NCI-H345 (cell line): ENCODE measurements around the gene NAV3.
A peak's percentile ranks its signal among the peaks of the same experiment; 100 is the strongest.

Source experiments
- DNase-seq: peaks from one replicate; lab custom pipeline; 2025; lab: John Stamatoyannopoulos, UW

The NAV3 gene

DNA sequence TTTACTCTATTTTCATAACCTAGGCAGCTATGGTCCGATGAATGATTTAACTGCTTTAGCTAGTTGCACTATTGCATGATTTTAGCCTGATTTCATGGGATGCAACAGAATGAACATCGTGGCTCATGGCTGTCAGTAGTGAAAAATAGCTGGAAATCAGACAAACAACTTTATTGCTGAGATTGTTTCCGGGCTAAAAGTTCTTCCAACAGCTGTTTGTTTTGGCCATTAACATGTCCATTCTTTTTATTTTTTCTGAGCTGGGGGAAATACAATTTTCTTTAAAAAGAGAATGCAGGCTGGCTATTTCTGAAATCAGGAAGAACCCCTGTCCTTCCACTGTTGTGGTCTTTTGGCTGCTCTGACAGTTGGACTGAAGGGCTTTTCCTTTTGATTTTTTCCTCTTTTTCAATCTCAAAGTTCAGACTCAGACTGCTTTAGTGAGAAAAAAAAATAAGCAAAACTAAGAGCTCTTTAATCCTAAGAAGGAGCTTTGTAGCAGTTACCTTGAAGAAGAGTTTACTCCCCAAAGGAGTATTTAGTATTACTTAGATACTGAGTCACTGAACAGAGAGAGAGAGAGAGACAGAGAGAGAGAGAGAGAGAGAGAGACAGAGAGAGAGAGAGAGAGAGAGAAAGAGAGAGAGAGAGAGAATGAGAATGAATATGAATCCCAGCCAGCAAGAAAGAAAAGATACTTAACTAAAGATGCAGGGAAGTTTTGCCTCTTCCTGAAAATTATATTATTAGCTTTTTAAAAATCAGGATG is at the start of gene NAV3:
NAV3 (plus strand) TSS at position 312 of the 769 bp plus-strand sequence. CDS start 568 bp downstream, outside the sequence.
- no peak for DNase-seq

GRCh38 chr12:77782034-77782433 is 48.7 kb upstream of the NAV3 start:
- DNase-seq, result no peak

DNA sequence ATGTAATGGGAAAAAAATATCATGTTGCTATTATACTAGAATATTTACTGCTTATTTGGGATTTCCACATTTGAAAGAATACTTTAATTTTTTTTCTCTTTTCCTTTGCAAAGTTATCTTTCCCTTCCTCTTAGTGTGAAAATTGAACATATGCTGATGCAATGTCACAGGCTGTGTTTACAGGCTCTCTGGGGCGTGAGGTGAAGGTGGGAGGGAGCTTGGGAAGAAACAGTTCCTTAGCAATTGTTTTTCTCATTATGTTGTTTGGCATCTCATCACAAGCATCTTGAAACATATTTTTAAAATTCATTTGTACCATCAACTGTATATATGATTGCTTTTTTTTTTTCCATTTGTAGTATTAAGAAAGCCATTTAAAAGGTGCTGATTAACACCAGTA is 47.9 kb upstream of the NAV3 start:
- DNase-seq, result no peak

DNA sequence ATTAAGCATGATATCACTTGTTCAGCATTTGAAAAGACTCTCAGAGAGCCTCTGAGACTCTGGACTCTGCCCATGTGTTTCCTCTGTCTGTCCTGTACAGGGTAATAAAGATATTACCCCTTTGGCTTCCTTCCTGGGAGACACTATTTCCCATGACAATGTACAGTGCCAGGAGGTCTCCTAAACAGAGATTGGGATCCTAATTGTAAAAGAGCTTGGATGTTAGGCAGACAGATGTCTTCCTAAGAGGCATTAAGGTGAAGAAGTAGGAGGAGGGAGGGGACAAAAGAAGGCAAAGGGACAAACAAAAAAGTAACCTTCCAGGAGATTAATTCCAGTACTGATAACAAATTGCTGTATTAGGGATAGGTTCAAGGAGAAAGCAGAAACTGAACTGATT is 45.5 kb upstream of the NAV3 start:
- no peak for DNase-seq

DNA sequence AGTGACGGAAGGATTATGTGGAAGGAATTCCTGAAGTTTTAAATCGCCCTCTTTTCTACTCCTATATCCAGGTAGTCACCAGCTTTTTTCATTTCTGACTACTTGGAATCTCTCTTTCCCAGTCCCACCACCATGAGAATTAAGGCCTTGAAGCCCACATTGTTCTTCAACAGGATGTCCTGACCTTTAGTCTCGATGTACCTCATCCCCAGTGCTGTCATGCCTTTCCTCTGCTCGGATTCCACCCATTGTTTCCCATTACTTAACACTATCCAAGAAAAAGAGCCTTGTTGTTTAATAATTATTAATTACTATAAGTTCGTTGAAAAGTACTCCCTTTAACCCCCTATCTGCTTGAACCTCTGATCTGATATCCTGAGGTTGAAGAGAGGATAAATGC is 44.0 kb upstream of the NAV3 start:
- DNase-seq, result no peak

GRCh38 chr12:77788231-77789168 is 42.2 kb upstream of the NAV3 start:
- DNase-seq, result no peak

GRCh38 chr12:77795699-77796098 is 35.0 kb upstream of the NAV3 start:
- DNase-seq, result no peak

GRCh38 chr12:77796775-77797174 is 33.9 kb upstream of the NAV3 start:
- DNase-seq, result no peak

DNA sequence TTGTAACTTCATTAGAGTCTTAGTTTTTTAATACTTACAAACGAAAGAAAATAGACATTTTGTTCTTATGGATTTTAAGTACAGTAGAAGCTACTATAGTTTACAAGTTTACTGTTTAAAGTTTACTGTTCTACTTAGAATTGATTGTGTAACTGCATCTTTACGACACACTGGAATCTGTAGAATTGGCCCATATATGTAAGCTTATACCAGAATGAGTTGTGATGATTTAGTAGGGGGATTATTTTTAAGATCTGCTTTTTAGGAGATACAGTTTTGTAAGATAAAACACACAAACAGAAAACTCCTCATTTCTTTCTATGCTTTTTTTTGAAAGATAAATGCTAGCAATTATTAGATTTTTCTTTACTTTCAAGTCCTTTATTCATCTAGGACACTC is 30.2 kb upstream of the NAV3 start:
- DNase-seq, result no peak

GRCh38 chr12:77808534-77808933 is 22.2 kb upstream of the NAV3 start:
- DNase-seq, result no peak

DNA sequence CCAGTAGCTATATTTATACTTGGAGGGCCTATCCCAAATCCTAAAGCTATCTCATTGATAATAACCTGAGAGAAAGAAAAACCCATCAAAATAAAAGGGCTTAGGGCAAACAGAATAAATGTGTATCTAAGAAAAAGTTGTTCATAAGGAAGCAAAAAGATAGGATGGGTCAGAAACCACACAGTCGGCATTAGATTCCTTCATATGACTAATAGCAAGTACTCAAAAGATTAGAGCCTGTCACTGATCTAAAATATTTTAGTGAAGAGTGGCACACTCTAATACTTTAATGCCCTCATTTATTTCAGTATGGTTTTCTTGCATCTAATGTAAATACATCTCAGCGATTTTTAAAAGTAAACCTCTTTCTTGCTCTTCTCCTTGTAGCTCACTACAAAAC is 17.1 kb upstream of the NAV3 start:
- no peak for DNase-seq

DNA sequence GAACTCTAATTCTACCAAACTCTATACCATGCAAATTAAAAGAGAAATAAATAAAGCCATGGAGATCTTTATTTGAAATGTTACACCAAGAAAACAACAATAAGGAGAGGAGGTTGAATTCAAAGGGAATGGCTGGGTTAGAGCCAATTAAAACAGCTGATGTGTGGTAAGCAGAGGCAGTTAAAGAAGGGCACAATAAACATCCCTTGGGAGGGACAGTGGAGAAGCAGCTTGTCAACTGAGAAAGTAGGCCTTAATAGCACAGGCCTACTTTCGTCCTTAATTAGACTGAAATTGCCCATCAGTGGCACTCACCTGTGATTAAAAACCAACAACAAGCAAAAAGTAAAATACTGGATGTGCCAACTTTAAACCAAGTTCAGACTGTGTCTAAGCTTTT is 16.3 kb upstream of the NAV3 start:
- peak; percentile 6 for DNase-seq

- no peak for DNase-seq
Observed at GRCh38 chr12:77816196-77816595, 14.5 kb upstream of the NAV3 start.

- DNase-seq, result no peak
Observed at GRCh38 chr12:77817276-77817675, 13.4 kb upstream of the NAV3 start.

GRCh38 chr12:77818351-77818750 is 12.3 kb upstream of the NAV3 start:
- DNase-seq, result no peak

DNA sequence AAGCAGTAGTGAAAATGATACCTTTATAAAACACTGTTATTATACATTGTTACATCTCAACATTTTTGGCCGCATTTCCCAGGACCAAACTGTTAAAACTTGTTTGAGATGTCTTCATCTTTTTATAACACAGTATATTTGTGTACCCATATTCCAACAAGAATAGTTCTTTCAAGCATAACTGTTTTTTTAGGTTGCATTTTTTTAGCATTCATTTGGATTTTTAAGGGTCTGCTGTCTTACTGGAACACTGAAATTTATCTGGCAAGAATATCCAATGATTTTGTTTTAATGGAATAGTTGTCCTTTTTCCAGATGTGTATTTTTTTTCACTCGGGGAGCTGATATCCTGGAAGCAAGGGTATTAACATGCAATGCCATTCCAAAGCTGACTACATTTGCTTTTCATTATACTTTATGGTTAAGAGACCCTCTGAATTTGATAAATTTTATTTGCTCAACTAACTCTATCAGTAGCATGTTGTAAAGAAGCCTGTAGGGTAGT is 8.9 kb upstream of the NAV3 start:
- no peak for DNase-seq

GRCh38 chr12:77833329-77833728 is 2.6 kb downstream of the NAV3 start:
- no peak for DNase-seq

DNA sequence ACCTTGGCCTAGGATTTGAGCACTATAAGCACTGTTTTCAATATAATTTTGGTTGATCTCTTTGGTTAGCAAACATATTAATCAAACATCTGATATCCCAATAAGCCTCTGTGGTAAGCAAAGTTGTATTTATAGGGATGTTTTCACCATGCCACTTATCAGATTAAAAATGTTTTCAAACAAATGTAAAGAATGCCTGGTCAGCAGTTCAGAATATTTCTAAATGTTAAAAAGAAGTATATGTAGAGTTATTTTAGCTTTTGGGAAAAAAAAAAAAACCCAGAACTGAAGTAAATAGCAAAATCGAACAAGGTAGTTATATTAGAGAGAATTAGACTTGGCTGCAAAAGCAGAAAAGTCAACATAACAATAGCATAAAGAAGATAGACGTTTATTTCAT is 3.9 kb downstream of the NAV3 start:
- DNase-seq, result no peak

DNA sequence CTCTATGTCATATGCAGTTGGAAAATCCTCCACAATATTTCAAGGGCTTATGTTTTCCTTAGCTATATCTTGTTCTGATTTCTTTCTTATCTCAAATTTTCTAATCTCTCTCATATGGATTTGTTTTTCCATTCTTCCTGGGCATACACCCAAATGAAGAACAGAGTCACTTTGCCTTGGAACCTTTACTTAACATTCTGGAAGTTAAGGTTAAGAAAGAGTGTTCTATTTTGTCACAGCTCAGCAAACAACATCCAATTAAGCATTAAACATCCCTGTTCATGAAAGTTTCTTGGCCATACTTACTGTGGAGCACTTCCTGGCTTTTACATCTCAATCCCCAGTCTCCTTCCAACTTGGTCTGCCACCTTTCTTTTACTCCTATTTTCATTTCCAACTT is 5.3 kb downstream of the NAV3 start:
- DNase-seq, result no peak

- DNase-seq, result no peak
Observed at GRCh38 chr12:77837876-77838291, 7.2 kb downstream of the NAV3 start.

DNA sequence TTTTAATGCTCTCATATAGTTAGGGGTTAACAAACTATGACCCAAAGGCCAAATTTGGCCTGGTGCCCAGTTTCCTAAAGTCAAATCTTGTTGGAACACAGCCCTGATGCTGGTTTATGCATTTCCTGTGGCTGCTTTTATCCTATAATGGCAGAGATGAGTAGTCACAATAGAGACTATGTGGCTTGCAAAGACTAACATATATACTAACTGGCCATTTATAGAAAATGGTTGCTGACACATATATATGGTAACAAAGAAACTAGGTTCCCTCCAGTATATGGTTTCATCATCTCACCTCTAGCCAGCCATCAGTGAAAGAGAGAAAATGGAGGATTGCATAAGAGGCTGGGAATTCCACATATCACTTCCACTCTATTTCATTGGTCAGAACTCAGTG is 10.8 kb downstream of the NAV3 start:
- DNase-seq, result no peak

DNA sequence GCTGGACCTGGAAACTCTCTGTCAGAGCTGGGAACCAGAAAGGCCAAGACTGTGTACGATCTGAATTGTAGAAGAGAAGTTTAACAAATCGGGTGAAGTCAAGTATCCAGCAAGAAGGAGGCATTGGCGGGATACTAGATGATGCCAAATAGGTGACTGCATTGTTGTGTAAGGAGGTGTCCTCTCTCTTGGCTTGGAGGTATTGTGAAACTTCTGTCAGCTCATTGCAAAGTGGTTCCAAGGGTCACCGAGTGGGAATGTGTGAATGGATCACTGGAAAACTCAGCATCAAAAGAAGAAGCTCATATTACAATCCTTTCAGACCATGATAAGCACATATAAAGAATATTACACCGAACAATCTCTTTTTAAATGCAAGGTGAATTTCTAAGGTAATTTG is 11.7 kb downstream of the NAV3 start:
- no peak for DNase-seq

DNA sequence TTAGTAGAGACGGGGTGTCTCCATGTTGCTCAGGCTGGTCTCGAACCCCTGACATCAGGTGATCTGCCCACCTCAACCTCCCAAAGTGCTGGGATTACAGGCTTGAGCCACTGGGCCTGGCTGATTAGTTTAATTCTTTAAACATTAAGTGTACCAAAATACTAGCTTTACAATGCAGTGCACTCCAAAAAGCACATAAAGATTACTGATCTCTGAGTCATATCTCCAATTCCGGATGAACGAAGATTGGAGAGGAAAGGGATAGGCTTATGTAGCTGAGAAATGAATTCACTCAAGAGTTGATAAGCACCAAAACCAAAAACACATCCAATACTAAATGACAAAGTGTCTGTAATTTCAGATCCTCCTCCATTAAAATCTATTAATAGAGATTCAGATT is 15.1 kb downstream of the NAV3 start:
- DNase-seq, result no peak
